ENCODE results near the gene HARBI1.
"Not testable (repeated sequence)": the region's sequence is repeated elsewhere in the genome, so short reads cannot be mapped to it uniquely, and the experiment has no call there.

The HARBI1 gene

GRCh38 chr11:46597155-46597554, 19.9 kb downstream of the HARBI1 start:
- DNase-seq (ENCODE audit: insufficient read length, low spot score): no peak
- no peak for FAIRE-seq
- no peak for TF ChIP-seq POLR2A (IDR thresholded peaks at IDR 0.05; ENCODE audit: low read depth, low read length)

DNA sequence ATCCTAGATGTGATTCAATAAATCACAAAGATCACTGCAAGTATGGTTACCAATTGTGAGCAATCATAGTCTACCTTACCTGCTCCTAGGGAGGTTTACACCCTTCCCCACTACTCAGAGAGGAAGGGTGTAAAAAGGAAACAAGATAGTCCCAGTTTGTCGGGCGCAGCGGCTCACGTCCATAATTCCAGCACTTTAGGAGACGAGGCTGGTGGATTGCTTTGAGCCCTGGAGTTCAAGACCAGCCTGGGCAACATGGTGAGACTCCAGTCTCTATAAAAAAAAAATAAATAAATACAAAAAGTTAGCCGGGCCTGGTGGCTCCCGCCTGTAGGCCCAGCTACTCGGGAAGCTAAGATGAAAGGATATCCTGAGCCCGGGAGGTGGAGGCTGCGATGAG, 22.2 kb downstream of the HARBI1 start:
- no peak for TF ChIP-seq POLR2A (IDR thresholded peaks at IDR 0.05; ENCODE audit: low read depth, low read length)
- DNase-seq (ENCODE audit: insufficient read length, low spot score) (no peak), FAIRE-seq (no peak)

GRCh38 chr11:46594374-46594700, 22.7 kb downstream of the HARBI1 start:
- no peak for TF ChIP-seq POLR2A (IDR thresholded peaks at IDR 0.05; ENCODE audit: low read depth, low read length)
- FAIRE-seq (no peak), DNase-seq (ENCODE audit: insufficient read length, low spot score) (no peak)

- FAIRE-seq: peak; percentile 80
- TF ChIP-seq POLR2A (IDR thresholded peaks at IDR 0.05; ENCODE audit: low read depth, low read length): peak; percentile 70
Measured at GRCh38 chr11:46593550-46594373, 23.3 kb downstream of the HARBI1 start, which contains the start of gene AMBRA1. Gene AMBRA1 (minus strand): TSS chr11:46594023. CDS start chr11:46548380, 45,643 bp downstream.

DNA sequence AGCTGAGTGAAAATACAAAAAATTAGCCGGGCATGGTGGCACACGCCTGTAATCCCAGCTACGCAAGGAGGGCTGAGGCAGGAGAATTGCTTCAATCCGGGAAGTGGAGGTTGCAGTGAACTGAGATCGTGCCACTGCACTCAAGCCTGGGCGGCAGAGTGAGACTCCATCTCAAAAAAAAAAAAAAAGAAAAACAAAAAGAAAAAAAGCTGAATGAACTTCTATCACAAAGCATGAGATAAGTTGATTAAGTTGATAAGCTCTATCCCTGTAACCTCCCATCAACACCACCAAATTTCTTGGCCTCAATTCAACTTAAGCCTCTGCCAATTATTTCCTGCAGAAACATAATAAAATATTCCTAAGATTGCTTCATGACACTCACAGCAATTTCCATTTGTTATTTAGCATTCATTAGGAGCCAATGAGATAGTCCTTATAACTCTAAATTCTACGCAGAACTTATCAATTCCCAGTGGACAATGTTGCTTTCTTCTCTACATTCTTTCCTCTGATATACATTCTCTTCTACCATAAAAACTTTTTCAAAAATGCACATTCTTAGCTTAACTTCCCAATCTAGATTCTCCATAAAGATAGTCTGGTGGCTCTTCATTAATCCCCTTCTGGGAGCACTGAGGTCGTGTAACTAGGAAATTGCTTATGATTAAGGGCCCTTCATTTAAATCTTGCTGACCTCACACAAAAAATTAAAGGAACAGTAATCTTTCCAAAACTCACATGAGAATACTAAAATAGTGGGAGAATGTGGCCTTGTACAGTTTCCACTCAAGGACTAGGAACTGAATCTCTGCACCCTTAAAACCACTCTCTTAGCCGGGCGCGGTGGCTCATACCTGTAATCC, 26.1 kb downstream of the HARBI1 start:
- no peak for FAIRE-seq
- no peak for TF ChIP-seq POLR2A (IDR thresholded peaks at IDR 0.05; ENCODE audit: low read depth, low read length)
- DNase-seq (ENCODE audit: insufficient read length, low spot score): no peak

More at GRCh38 chr11:46593550-46594373, 23.3 kb downstream of the HARBI1 start, which contains the start of gene AMBRA1:
- peak; percentile 72 for DNase-seq (ENCODE audit: insufficient read length, low spot score)

DNA sequence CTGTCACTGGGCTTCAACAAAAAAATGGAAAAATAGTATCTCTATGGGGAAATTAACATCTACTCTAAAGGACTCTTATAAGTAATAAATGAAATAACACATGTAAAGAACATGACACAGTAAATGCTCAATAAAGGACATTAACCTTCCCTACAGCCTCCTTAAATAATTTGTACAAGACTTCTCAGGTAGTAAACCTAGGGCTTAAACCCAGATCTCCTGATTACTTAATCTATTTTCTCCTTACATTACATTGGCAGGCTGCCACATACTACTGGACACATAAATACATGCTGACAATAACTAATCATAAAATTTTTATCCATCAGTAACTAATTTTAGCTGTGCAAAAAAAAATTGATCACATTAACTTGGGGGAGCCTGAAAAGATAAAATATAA, 28.1 kb downstream of the HARBI1 start:
- FAIRE-seq: no peak
- no peak for TF ChIP-seq POLR2A (IDR thresholded peaks at IDR 0.05; ENCODE audit: low read depth, low read length)
- DNase-seq (ENCODE audit: insufficient read length, low spot score): no peak

GRCh38 chr11:46588131-46588530, 28.9 kb downstream of the HARBI1 start:
- DNase-seq (ENCODE audit: insufficient read length, low spot score) (no peak), FAIRE-seq (no peak)
- no peak for TF ChIP-seq POLR2A (IDR thresholded peaks at IDR 0.05; ENCODE audit: low read depth, low read length)

DNA sequence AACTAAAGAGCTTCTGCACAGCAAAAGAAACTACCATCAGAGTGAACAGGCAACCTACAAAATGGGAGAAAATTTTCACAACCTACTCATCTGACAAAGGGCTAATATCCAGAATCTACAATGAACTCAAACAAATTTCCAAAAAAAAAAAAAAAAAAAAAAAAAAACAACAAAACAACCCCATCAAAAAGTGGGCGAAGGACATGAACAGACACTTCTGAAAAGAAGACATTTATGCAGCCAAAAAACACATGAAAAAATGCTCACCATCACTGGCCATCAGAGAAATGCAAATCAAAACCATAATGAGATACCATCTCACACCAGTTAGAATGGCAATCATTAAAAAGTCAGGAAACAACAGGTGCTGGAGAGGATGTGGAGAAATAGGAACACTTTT, 33.5 kb downstream of the HARBI1 start:
- DNase-seq (ENCODE audit: insufficient read length, low spot score); FAIRE-seq: not testable (repeated sequence)

- no peak for FAIRE-seq
- TF ChIP-seq POLR2A (IDR thresholded peaks at IDR 0.05; ENCODE audit: low read depth, low read length): no peak
- no peak for DNase-seq (ENCODE audit: insufficient read length, low spot score)
Measured at GRCh38 chr11:46582588-46582987, 34.4 kb downstream of the HARBI1 start.

DNA sequence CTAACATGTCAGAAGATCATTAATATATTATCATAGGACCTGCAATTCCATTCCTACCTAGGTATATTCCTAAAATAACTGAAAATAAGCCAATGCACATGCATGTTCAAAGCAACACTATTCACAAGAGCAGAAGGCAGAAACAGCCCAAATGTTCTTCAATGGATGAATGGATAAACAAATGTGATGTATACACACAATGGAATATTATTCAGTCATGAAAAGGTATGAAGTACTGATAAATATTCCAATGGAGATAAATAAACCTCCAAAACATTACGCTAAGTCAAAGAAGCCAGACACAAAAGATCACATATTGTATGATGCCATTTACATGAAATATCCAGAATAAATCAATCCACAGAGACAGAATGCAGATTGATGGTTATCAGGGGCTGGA, 40.0 kb downstream of the HARBI1 start:
- DNase-seq (ENCODE audit: insufficient read length, low spot score): no peak
- FAIRE-seq: no peak
- TF ChIP-seq POLR2A (IDR thresholded peaks at IDR 0.05; ENCODE audit: low read depth, low read length): no peak

DNA sequence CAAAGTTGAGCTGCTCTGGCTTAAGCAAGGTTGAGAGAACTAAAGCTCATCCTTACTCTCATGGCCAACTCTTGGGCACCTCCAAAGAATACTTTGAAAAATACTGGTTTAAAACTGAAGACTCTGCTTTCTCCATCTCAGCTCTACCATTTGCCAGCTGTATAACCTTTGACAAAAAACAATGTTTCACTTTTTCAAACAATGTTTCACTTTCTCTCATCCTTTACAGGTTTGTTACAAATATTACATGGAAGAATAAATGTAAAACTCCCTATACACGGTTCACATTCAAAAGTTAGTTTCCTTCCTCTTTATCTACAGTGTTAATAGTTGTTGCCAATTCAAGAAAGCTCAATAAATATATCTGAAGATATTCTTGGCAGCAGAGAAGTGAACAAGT, 42.4 kb downstream of the HARBI1 start:
- no peak for DNase-seq (ENCODE audit: insufficient read length, low spot score)
- FAIRE-seq: no peak
- no peak for TF ChIP-seq POLR2A (IDR thresholded peaks at IDR 0.05; ENCODE audit: low read depth, low read length)

DNA sequence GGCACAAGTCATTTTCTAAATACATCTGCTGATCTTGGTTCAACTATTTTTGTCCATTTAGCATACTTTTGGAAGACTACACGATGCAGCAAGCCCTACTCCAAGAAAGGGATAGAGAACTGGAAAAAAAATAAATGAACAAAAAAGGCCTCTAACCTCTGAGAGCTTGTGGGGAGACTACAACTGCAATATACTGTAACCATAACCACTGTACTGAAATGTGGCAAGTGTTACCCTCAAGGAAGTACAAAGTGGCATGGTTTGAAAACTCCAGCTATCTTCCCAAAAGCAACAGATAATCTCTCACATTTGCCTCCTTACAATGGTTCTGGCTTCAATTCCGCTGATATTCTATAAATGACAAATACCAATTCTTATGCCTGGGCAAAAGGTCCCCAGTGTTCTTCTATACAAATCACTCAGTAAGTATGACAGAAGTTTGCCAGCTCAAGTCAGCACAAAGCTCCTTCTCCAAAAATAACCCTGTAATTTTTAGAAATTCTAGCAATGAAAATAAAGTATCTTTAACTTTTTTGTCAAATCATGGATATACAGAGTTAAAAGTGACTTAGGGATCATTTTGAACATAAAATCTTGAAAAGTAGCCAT, 46.1 kb downstream of the HARBI1 start:
- no peak for TF ChIP-seq POLR2A (IDR thresholded peaks at IDR 0.05; ENCODE audit: low read depth, low read length)
- no peak for DNase-seq (ENCODE audit: insufficient read length, low spot score)
- no peak for FAIRE-seq

- FAIRE-seq (no peak), DNase-seq (ENCODE audit: insufficient read length, low spot score) (no peak)
- no peak for TF ChIP-seq POLR2A (IDR thresholded peaks at IDR 0.05; ENCODE audit: low read depth, low read length)
Measured at GRCh38 chr11:46565232-46565840, 51.7 kb downstream of the HARBI1 start.

DNA sequence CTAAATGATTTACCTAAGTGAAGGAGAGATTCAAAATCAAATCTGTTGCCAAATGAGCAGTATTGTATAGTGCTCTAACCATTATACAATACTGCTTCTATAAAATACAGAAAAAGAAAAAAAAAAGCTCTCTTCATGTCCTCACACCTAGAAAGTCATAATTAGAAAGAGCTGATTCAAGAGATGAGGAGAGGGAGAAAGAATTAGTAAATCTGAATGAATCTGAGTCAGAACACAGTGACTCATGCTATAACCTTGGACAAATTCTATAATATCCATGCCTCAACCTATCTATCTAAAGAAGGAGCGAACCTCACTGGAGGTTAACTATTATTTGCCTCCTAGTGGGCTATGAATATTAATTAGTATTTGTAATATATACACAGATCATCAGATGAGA, 52.6 kb downstream of the HARBI1 start:
- DNase-seq (ENCODE audit: insufficient read length, low spot score) (peak; percentile 30), FAIRE-seq (peak; percentile 75)
- no peak for TF ChIP-seq POLR2A (IDR thresholded peaks at IDR 0.05; ENCODE audit: low read depth, low read length)

Data from H54 (cell line).